Stimulated activated CD8-positive, alpha-beta memory T cell treated with anti-CD3 and anti-CD28 coated beads, Interleukin-12 subunit alpha, Interleukin-12 subunit beta, amount 100 ng/mL, for 1 hour (primary cell): ENCODE results near the gene ZNF93.
"Not testable (repeated sequence)": the region's sequence is repeated elsewhere in the genome, so short reads cannot be mapped to it uniquely, and the experiment has no call there.

Experiments
- DNase-seq: peaks from one replicate; pipeline ENCODE4 v3.0.0-alpha.2; 2020; ENCODE audit warnings: low read depth

The ZNF93 gene

DNA sequence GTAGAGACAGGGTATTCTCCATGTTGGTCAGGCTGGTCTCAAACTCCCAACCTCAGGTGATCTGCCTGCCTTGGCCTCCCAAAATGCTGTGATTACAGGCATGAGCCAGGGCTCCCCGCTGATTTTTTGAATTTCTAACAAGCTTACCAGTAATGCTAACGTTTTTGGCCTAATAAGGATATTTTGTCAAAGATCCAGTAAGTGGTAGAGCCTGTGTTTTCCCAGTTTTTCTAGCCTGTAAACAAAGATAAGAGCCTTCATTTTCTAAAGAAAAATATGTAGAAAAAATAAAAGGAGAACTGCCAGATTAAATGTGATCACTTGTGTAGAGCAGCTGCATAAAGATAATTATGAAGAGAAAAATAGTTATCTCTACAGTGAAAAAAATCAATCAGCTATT is 37.7 kb downstream of the ZNF93 start:
- no peak for DNase-seq

DNA sequence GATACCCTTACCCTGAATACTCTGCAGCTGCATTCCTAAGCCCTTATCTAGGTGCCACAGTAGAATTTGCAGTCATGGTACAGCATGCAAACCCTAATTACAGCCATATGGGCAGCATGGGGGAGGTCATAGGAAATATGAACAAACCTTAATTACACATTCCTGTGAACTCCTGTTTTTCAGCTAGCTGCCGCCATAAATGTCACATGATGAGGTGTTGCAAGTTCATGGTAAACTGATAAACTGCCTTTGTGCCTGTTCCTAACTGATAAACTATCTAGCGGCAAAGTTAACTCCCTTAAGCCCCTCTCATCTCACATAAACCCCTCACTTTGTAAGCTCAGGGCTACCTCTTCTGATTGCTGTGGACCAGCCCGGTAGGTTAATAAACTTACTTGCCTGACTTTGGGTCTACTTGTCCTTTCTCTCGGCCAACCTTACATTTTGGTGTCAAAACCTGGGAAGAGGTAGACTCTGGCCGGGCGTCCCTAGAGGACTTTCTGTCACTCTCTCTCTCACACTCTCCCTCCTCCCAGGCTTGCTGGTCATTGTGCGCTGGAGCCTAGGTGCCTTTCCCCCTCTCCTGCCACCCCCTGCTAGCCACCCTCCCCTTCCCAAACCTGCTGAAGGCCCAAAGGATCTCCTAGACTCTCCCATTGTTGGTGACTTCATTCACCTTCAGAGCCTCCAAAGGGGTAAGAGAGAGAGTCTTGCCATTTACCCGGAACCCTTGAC is 43.3 kb downstream of the ZNF93 start:
- DNase-seq = no peak

DNA sequence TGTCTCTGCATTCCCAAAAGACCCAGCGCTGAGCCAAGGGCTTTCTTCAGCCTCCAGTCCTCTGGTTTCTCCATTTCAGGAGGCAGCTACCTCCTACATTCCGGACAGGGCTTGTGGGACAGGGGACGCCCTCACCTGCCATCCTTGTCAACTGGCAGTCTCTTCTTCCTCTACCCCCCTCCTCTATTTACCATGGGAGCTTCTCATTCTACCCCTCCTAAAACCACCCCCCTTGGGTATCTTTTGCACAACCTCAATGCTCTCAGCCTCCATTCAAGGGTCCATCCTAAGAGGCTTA is 43.8 kb downstream of the ZNF93 start:
- no peak for DNase-seq

DNA sequence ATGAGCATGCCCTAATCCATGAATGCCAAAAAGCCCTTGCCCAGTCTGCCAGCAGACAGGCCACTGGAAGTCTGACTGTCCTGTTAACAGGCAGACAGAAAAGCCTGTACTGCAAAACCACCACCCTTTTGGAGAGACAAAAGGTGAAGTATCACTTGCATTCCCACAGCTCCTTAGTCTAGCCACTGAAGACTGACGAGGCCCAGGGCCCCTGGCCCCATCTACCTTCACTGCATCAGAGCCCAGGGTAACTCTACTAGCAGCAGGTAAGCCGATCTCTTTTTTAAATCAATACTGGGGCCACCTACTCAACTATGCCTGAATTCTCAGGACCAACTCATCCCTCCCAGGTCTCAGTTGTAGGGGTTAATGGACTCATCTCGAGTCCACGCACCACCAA is 45.5 kb downstream of the ZNF93 start:
- no peak for DNase-seq

DNA sequence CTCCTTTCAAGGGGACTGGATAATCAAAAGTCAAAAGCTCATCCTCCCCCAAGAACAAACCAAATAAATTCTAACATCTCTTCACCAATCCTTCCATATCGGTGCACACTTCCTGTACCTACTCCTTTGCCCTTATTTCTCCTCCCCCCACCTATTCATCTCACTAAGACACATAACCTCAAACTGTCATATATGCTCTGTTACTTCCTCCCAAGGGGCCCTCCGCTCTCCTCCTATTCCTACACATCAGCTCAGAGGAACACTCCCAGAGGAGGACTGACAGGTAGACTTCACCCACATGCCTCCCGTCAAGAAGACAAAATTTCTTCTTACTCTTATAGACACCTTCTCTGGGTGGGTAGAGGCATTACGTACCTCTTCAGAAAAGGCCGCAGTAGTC is 48.1 kb downstream of the ZNF93 start:
- DNase-seq = no peak

DNA sequence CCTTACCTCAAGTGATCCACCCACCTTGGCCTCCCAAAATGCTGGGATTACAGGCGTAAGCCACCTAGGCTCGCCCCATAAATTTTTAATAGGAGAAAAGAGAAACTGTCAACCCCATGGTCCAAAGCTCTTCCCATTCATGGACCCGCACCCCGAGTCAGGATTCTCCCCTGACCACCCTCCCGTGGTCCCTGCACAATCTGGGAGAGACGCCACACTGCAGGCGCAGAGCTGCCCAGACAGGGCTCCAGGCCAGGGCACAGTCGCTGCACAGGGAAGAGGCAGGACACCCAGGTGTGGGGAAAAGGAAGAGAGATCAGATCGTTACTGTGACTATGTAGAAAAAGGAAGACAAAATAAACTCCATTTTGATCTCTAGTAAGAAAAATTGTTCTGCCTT is 54.5 kb downstream of the ZNF93 start:
- DNase-seq = no peak

DNA sequence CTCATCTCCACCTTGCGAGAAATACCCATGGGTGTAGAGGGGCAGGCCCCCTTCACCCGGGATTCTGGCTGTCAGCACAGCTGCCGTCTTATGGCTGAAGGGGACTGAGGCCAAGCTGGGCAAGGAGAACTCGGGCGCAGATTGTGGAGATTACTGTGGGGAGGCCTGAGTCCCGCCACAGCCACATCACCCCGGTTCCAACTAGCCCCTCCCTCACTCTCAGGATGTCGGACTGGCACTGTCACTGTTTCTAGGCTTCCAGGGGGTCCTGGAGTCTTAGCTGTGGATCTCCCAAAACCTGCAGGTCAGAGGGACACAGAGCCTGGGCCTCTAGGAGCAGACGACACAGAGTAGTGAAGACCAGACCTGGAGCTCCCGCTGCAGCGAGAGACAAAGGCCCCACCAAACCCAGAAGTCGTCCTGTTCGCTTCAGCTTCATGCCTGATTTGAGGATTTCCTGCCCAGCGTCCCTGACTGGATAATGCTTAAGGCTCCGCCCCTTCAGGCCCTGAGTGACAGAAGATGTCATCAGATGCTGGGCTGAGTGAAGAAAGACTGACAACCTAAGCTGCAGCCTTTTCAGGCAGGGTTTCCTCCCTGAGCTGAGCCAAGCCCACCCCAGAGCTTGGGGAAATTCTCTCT is 55.8 kb downstream of the ZNF93 start:
- DNase-seq = no peak

DNA sequence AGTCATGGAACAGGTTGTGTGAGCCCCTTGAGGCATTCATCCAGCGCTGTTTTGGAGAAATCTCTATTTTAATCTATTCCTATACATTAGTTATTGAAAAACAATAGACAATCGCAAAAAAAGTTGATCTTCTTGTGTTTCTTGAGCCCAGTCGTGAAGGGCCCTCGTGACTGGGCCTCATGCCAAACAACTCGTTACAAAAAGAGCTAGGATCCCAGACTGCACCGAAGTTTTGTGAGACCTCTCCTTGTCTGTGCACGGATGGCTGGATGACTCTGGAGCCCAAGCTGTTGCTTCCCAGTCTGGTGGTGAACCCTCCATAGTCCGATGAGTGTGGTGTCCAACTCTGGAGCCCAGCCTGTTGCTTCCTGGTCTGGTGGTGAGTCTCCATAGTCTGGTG is 57.0 kb downstream of the ZNF93 start:
- not testable (repeated sequence) for DNase-seq

DNA sequence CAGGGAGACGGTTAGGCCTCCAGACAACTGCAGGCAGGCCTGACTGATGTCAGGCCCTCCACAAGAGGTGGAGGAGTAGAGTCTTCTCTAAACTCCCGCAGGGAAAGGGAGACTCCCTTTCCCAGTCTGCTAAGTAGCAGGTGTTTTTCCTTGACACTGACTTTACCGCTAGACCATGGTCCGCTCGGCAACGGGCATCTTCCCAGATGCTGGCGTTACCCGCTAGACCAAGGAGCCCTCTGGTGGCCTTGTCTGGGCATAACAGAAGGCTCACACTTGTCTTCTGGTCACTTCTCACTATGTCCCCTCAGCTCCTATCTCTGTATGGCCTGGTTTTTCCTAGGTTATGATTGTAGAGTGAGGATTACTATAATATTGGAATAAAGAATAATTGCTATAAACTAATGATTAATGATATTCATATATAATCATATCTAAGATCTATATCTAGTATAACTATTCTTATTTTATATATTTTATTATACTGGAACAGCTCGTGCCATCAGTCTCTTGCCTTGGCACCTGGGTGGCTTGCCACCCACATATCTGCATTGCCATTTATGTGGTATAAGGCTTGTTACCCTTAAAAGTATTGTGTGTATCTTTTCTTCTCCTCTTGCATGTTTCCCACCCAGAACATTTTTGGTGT is 58.5 kb downstream of the ZNF93 start:
- peak; percentile 30 for DNase-seq

DNA sequence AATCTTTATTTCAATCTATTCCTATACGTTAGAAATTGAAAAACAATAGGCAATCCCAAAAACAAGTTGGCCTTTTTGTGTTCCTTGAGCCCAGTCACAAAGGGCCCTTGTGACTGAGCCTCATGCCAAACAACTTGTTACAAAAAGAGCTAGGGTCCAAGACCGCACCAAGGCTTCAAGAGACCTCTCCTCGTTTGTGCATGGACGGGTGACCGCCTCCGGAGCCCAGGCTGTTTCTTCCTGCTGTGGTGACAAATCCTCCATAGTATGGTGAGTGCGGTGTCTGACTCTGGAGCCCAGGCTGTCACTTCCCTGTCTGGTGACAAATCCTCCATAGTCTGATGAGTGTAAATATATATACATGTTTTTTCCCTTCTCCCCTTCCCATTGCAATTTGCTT is 63.7 kb downstream of the ZNF93 start:
- no peak for DNase-seq

DNA sequence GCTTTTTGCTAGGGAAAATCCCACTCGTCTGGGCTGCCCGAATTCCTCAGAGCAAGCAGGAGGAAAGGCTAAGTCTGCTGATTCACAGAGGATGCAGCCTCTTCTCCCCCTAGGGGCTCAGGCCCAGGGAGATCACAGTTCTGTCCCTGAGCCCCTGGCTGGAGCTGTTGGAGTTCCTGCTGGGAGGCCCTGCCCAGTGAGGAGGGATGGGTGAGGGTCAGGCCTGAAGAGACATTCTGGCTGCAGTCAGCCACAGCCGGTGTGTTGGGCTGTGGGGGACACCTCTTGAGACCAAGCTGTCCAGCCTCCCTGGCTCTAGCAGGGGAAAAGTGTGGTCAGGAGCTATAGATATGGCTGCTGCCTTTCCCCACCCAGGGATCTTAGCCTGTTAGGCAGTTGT is 65.4 kb downstream of the ZNF93 start:
- not testable (repeated sequence) for DNase-seq

DNA sequence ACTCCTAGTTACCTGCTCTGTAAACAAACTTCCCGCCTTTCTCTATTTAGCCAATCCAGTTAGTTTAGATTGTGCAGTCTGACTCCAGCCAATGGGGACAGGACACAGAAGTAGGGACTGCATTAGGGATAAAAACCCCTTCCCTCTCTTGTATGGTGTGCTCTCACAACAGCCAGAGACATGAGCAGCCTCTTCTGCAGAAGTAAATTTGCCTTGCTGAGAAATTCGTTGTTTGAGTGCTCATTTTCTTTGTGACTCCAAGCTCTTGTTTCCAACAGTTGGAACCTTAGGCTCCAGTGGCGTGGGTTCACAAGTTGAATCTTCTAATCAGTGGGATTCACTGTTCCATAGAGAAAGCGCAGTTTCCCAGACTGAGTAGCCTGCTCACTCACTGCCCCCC is 66.1 kb downstream of the ZNF93 start:
- no peak for DNase-seq
